ENCODE results near the gene SFT2D3.
"Not testable (repeated sequence)": the region's sequence is repeated elsewhere in the genome, so short reads cannot be mapped to it uniquely, and the experiment has no call there.

Gene SFT2D3

GRCh38 chr2:127743477-127744026 is 42.3 kb downstream of the SFT2D3 start:
- no peak for DNase-seq
- TF ChIP-seq GATA1 (IDR thresholded peaks at IDR 0.05; ENCODE audit: low read depth, low read length), result no peak
- TF ChIP-seq POLR2A (IDR thresholded peaks at IDR 0.05; ENCODE audit: low read length), result no peak

- TF ChIP-seq POLR2A (IDR thresholded peaks at IDR 0.05; ENCODE audit: low read length) (no peak), GATA1 (IDR thresholded peaks at IDR 0.05; ENCODE audit: low read depth, low read length) (no peak)
- DNase-seq, result no peak
Measured at GRCh38 chr2:127747621-127748020, 46.3 kb downstream of the SFT2D3 start.

GRCh38 chr2:127749537-127749936 is 48.2 kb downstream of the SFT2D3 start:
- DNase-seq, result not testable (repeated sequence)

- DNase-seq, result no peak
- TF ChIP-seq GATA1 (IDR thresholded peaks at IDR 0.05; ENCODE audit: low read depth, low read length) (no peak), POLR2A (IDR thresholded peaks at IDR 0.05; ENCODE audit: low read length) (no peak)
Measured at GRCh38 chr2:127753374-127753773, 52.1 kb downstream of the SFT2D3 start.

- no peak for TF ChIP-seq POLR2A (IDR thresholded peaks at IDR 0.05; ENCODE audit: low read length)
- no peak for TF ChIP-seq GATA1 (IDR thresholded peaks at IDR 0.05; ENCODE audit: low read depth, low read length)
- no peak for DNase-seq
Measured at GRCh38 chr2:127754186-127754585, 52.9 kb downstream of the SFT2D3 start.

All from erythroblast (primary cell).